AG04450 (cell line): ENCODE data around the gene KLRB1. TPM values are rescaled to one million over a fixed set of nuclear protein-coding genes. Genes with fewer than 3 reads are reported as not detected.
"Not testable (repeated sequence)": the region's sequence is repeated elsewhere in the genome, so short reads cannot be mapped to it uniquely, and the experiment has no call there.

ENCODE experiments used
- CTCF ChIA-PET: fragments of 300-600, 350-600 bp; formaldehyde crosslinking; extraction: SDS; loops from one replicate; lab custom pipeline; 2022; ENCODE audit warnings: antibody characterized with exemption, inconsistent platforms; lab: Charles Lee
- POLR2A ChIA-PET: fragments of 350-600 bp; formaldehyde crosslinking; extraction: SDS; loops from one replicate; lab custom pipeline; 2021; ENCODE audit warnings: antibody characterized with exemption, inconsistent platforms; lab: Yijun Ruan, JAX
- DNase-seq: peaks from one replicate; pipeline ENCODE4 v3.0.0-alpha.2; 2011; ENCODE audit warnings: low read depth, low spot score
- H3K27ac ChIP-seq: one replicate; pipeline ENCODE4 v1.5.1; 2012; ENCODE audit warnings: low read depth, low read length, control low read depth
- H3K27me3 ChIP-seq: one replicate; pipeline ENCODE4 v1.6.0; 2012; ENCODE audit warnings: low read length; ENCODE audit not compliant: control insufficient read depth, insufficient read depth
- H3K4me3 ChIP-seq: 2 replicates; pipeline ENCODE4 v1.5.1; 2011; ENCODE audit warnings: mild to moderate bottlenecking, low read depth, low read length, control low read depth
- H3K9me3 ChIP-seq: 2 replicates; pipeline ENCODE4 v1.5.1; 2012; ENCODE audit warnings: low read length; ENCODE audit not compliant: control insufficient read depth, insufficient read depth
- polyA plus RNA-seq: library from polyadenylated mRNA; depleted of rRNA; stranded (reverse); fragments of >200 nt; gene quantifications from 2 replicates; pipeline ENCODE4 v1.2.3, GENCODE V29; 2011
- TF ChIP-seq, protein P1 (sequence below): IDR thresholded peaks from 2 replicates; pipeline ENCODE4 v1.5.1; 2011; ENCODE audit warnings: low read depth, low read length, control low read depth, inconsistent platforms

Gene KLRB1
- polyA plus RNA-seq, 1 experiment = not detected

DNA sequence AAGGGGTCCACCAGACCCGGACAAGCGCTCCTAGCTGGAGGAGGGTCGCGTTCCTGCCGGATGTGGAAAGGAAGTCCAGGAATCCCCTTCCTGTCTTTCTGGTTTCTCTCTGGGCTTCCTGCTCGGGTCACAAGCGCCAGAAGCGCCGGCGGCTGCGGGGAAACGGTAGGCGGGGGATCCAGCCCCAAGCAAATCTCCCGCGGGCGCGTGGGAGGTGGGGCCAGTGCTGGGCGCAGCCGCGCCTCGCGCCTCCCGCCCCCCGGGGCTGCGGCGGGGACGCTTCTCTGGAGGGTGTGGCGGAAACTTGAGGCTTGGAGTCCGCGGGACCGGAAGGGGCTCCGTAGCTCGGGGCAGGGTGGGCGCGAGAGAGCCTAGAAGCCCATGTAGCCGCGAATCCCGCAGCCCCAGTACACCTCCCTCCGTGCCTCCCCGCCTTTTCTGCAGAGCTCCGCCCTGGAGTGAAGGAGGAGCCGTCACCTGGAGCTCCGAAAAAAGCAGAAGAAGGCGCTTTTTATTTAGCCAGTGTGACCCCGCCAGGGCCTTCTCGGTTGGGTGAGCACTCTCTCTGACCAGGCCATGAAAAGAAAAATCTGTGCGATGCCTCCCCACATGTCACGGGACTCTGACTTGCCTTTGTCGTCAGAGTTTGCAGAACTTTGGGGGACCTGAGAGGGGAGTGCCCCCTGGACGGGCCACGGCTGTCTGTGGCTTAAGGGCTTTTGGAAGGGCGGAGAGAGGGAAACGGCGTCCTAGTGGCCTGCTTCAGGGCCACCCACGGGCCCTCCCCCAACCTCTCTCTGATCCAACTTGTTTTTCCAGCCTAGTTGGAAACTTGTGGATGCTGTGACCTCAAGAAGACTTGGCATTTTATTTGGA lies 40.3 kb upstream of the KLRB1 start:
- CTCF ChIA-PET = interaction anchor here (0.6 to 1.8 kb wide), 3 partner anchors 60 to 758 kb away, joined by 3 to 11 read pairs (median 5); no protein-coding TSS in a partner anchor
- Histone ChIP-seq H3K4me3 (peak overlapping the region; percentile 79), H3K27me3 (no peaks in the 10 kb centered on the region), H3K27ac (peak overlapping the region; percentile 85), H3K9me3 (no peaks in the 10 kb centered on the region; the same call in 1 of the 2 replicates)
- TF ChIP-seq, protein P1, sequence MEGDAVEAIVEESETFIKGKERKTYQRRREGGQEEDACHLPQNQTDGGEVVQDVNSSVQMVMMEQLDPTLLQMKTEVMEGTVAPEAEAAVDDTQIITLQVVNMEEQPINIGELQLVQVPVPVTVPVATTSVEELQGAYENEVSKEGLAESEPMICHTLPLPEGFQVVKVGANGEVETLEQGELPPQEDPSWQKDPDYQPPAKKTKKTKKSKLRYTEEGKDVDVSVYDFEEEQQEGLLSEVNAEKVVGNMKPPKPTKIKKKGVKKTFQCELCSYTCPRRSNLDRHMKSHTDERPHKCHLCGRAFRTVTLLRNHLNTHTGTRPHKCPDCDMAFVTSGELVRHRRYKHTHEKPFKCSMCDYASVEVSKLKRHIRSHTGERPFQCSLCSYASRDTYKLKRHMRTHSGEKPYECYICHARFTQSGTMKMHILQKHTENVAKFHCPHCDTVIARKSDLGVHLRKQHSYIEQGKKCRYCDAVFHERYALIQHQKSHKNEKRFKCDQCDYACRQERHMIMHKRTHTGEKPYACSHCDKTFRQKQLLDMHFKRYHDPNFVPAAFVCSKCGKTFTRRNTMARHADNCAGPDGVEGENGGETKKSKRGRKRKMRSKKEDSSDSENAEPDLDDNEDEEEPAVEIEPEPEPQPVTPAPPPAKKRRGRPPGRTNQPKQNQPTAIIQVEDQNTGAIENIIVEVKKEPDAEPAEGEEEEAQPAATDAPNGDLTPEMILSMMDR = no peak
- DNase-seq = no peak
- POLR2A ChIA-PET = no interaction called here

DNA sequence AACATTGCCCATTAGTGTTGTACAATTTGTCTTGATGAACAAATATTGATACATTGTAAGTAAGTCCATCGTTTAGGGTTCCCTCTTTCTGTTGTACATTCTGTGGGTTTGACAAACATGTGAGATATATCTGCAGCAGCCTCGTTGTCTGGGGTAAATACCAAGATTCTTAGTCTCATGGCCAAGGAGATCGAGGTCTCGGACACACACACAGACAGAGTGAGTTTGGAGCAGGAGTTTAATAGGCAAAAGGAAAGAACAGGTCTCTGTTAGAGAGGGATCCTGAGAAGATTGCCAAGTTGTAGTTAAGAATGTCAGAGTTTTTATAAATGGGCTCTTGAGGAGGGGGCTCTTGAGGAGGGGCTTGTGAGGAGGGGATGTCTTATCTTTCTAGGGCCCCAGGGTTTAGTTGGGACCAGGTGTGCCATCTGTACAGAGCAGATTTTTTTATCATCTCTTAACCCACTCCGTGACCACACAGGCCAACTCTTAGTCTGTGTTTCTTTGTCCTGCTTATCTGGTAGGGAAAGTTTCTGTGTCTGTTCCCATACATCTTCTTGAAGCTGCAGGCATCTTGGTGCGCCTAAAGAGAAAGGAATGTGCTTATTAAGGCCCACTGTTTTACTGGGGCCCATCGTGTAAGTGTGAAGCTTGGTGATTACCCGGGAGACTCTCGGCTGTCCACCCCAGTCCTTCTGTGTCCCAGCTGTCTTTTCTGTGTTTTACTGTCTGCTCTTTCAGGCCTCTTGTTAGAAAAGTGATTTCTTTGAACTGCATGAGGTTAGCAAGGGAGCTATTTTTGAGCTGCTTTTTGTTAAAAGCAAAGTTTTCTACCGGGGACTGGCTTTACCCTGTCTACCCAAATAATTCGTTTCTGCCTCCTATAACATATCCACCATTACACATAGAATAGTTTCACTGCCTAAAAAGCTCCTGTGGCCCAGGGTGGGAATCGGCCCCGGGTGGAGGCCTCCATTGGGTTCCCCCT lies 39.4 kb upstream of the KLRB1 start:
- Histone ChIP-seq H3K27ac (peak overlapping the region; percentile 83), H3K9me3 (no peaks in the 10 kb centered on the region; the same call in 1 of the 2 replicates), H3K27me3 (no peaks in the 10 kb centered on the region), H3K4me3 (peak overlapping the region; percentile 79)
- no peak for DNase-seq
- TF ChIP-seq, protein P1 = no peak
- ChIA-PET CTCF (interaction anchor here (1.0 to 1.8 kb wide), 4 partner anchors 12 to 757 kb away, joined by 3 to 11 read pairs (median 4); no protein-coding TSS in a partner anchor), POLR2A (no interaction called here)

DNA sequence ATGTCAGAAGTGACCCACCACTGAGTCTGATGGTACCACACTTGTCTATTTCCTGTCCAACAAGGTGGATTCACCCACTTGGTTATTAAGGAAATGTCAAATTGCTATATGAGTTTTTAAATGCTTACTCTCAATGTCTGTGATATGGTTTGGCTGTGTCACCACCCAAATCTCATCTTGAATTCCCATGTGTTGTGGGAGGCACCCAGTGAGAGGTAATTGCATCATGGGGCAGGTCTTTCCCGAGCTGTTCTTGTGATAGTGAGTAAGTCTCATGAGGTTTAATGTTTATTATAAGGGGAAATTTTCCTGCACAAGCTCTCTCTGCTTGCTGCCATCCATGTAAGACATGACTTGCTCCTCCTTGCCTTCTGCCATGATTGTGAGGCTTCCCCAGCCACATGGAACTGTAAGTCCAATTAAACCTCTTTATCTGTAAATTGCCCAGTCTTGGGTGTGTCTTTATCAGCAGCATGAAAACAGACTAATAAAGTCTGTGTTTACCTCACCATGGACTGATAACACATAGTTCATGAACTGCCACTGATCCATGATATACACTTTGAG lies 37.4 kb upstream of the KLRB1 start:
- POLR2A ChIA-PET, DNase-seq, CTCF ChIA-PET: not testable (repeated sequence)

DNA sequence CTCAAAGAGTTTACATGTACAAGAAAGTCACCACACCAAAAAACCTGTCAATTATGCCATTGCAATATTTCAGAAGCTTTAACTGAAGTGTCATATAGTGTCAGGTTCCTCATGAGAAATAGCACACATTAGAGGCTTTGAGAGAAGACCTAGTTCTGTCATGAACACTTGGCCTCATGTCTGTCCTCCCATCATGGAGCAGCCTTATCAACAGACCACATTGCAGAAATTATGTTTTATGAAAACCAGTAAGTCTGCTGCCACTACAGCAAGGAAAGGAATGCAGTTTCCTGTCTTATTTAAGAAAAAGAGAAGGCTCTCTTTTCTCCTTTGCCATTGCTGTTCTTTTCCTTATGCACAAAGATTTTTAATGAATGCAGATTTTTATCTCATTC lies 35.5 kb upstream of the KLRB1 start:
- Histone ChIP-seq H3K27me3 (no peaks in the 10 kb centered on the region), H3K27ac (no peak overlapping the region), H3K9me3 (no peaks in the 10 kb centered on the region; the same call in 1 of the 2 replicates), H3K4me3 (no peak overlapping the region)
- DNase-seq = no peak
- TF ChIP-seq, protein P1 = no peak
- CTCF ChIA-PET = interaction anchor here (0.7 kb wide), 1 partner anchor 65 kb away, joined by 3 read pairs; no protein-coding TSS in a partner anchor
- POLR2A ChIA-PET = no interaction called here

More for the DNA sequence above, 37.4 kb upstream of the KLRB1 start:
- H3K27ac ChIP-seq, H3K27me3 ChIP-seq, H3K4me3 ChIP-seq, H3K9me3 ChIP-seq: not testable (repeated sequence)
